ENCODE measurements around the gene UBXN6. TPM values are rescaled to one million over a fixed set of nuclear protein-coding genes. Genes with fewer than 3 reads are reported as not detected.
A peak's percentile ranks its signal among the peaks of the same experiment; 100 is the strongest.

The UBXN6 gene
- polyA plus RNA-seq (2013, experiment 1 of 4) = 33.3 TPM
- polyA plus RNA-seq (2013, experiment 2 of 4) = 34.6 TPM
- 29.3 TPM for polyA plus RNA-seq (2013, experiment 3 of 4)
- polyA plus RNA-seq (2013, experiment 4 of 4) = 29.2 TPM

GRCh38 chr19:4457654-4458395 is at the start of gene UBXN6:
TSS of gene UBXN6 (minus strand) at chr19:4457794. CDS start at chr19:4457697, 97 bp downstream.
- 17% methylated on average over 51 of the region's 52 CpGs for WGBS, 2 experiments
- H3K4me3 ChIP-seq (ENCODE audit: insufficient read depth, low read depth, low read length) = peak within 1 kb of the TSS; percentile 61

GRCh38 chr19:4507150-4507452 is 49.5 kb upstream of the UBXN6 start:
- H3K27me3 ChIP-seq (ENCODE audit: control insufficient read depth, insufficient read depth, low read length, poor library complexity, severe bottlenecking) = no peaks in the 10 kb centered on the region
- WGBS, 2 experiments = 93 to 95% methylated on average over 12 of the region's 12 CpGs
- no peak overlapping the region for H3K4me3 ChIP-seq (ENCODE audit: insufficient read depth, low read depth, low read length)
- H3K9me3 ChIP-seq (ENCODE audit: control insufficient read depth, low read length) = no peaks in the 10 kb centered on the region
- no peak overlapping the region for H3K27ac ChIP-seq (ENCODE audit: insufficient read depth, low read depth, low read length, poor library complexity, severe bottlenecking)
- peaks cover 4% of the 10 kb centered on the region for H3K4me1 ChIP-seq (ENCODE audit: control insufficient read depth, insufficient read depth, low read length)
- peaks cover 11% of the 10 kb centered on the region for H3K36me3 ChIP-seq (ENCODE audit: control insufficient read depth, insufficient read depth, low read length)

More at GRCh38 chr19:4457654-4458395, at the start of gene UBXN6:
- H3K4me1 ChIP-seq (ENCODE audit: control insufficient read depth, insufficient read depth, low read length) = peaks cover 10% of the 10 kb centered on the region
- no peaks in the 10 kb centered on the region for H3K9me3 ChIP-seq (ENCODE audit: control insufficient read depth, low read length)
- H3K27me3 ChIP-seq (ENCODE audit: control insufficient read depth, insufficient read depth, low read length, poor library complexity, severe bottlenecking) = no peaks in the 10 kb centered on the region
- peak within 1 kb of the TSS; percentile 84 for H3K27ac ChIP-seq (ENCODE audit: insufficient read depth, low read depth, low read length, poor library complexity, severe bottlenecking)
- H3K36me3 ChIP-seq (ENCODE audit: control insufficient read depth, insufficient read depth, low read length) = no peaks in the 10 kb centered on the region

- Histone ChIP-seq H3K9me3 (ENCODE audit: control insufficient read depth, low read length) (no peaks in the 10 kb centered on the region), H3K4me3 (ENCODE audit: insufficient read depth, low read depth, low read length) (no peak overlapping the region), H3K27me3 (ENCODE audit: control insufficient read depth, insufficient read depth, low read length, poor library complexity, severe bottlenecking) (no peaks in the 10 kb centered on the region), H3K27ac (ENCODE audit: insufficient read depth, low read depth, low read length, poor library complexity, severe bottlenecking) (no peak overlapping the region), H3K4me1 (ENCODE audit: control insufficient read depth, insufficient read depth, low read length) (peaks cover 4% of the 10 kb centered on the region), H3K36me3 (ENCODE audit: control insufficient read depth, insufficient read depth, low read length) (peaks cover 11% of the 10 kb centered on the region)
- whole genome bisulfite sequencing, 2 experiments = 92 to 93% methylated on average over 17 of the region's 17 CpGs
Measured at GRCh38 chr19:4506449-4507149, 49.0 kb upstream of the UBXN6 start.

GRCh38 chr19:4505570-4506448 is 48.2 kb upstream of the UBXN6 start:
- Histone ChIP-seq H3K4me3 (ENCODE audit: insufficient read depth, low read depth, low read length) (no peak overlapping the region), H3K27ac (ENCODE audit: insufficient read depth, low read depth, low read length, poor library complexity, severe bottlenecking) (no peak overlapping the region), H3K27me3 (ENCODE audit: control insufficient read depth, insufficient read depth, low read length, poor library complexity, severe bottlenecking) (no peaks in the 10 kb centered on the region), H3K36me3 (ENCODE audit: control insufficient read depth, insufficient read depth, low read length) (peaks cover 11% of the 10 kb centered on the region), H3K9me3 (ENCODE audit: control insufficient read depth, low read length) (no peaks in the 10 kb centered on the region), H3K4me1 (ENCODE audit: control insufficient read depth, insufficient read depth, low read length) (peaks cover 4% of the 10 kb centered on the region)
- 95 to 96% methylated on average over 34 of the region's 34 CpGs for WGBS, 2 experiments

- WGBS, 2 experiments = 86 to 88% methylated on average over 15 of the region's 15 CpGs
- peaks cover 4% of the 10 kb centered on the region for H3K4me1 ChIP-seq (ENCODE audit: control insufficient read depth, insufficient read depth, low read length)
- no peaks in the 10 kb centered on the region for H3K9me3 ChIP-seq (ENCODE audit: control insufficient read depth, low read length)
- no peak overlapping the region for H3K27ac ChIP-seq (ENCODE audit: insufficient read depth, low read depth, low read length, poor library complexity, severe bottlenecking)
- no peaks in the 10 kb centered on the region for H3K27me3 ChIP-seq (ENCODE audit: control insufficient read depth, insufficient read depth, low read length, poor library complexity, severe bottlenecking)
- H3K4me3 ChIP-seq (ENCODE audit: insufficient read depth, low read depth, low read length) = no peak overlapping the region
- H3K36me3 ChIP-seq (ENCODE audit: control insufficient read depth, insufficient read depth, low read length) = peaks cover 11% of the 10 kb centered on the region
Measured at GRCh38 chr19:4504891-4505569, 47.4 kb upstream of the UBXN6 start.

- no peak overlapping the region for H3K27ac ChIP-seq (ENCODE audit: insufficient read depth, low read depth, low read length, poor library complexity, severe bottlenecking)
Measured at GRCh38 chr19:4504297-4504701, 46.7 kb upstream of the UBXN6 start.

GRCh38 chr19:4503825-4504170 is 46.2 kb upstream of the UBXN6 start:
- Histone ChIP-seq H3K9me3 (ENCODE audit: control insufficient read depth, low read length) (no peaks in the 10 kb centered on the region), H3K27me3 (ENCODE audit: control insufficient read depth, insufficient read depth, low read length, poor library complexity, severe bottlenecking) (no peaks in the 10 kb centered on the region), H3K4me1 (ENCODE audit: control insufficient read depth, insufficient read depth, low read length) (peaks cover 4% of the 10 kb centered on the region), H3K36me3 (ENCODE audit: control insufficient read depth, insufficient read depth, low read length) (peaks cover 15% of the 10 kb centered on the region), H3K27ac (ENCODE audit: insufficient read depth, low read depth, low read length, poor library complexity, severe bottlenecking) (no peak overlapping the region), H3K4me3 (ENCODE audit: insufficient read depth, low read depth, low read length) (no peak overlapping the region)
- 90 to 91% methylated on average over 10 of the region's 10 CpGs for WGBS, 2 experiments

More at GRCh38 chr19:4504297-4504701, 46.7 kb upstream of the UBXN6 start:
- H3K4me1 ChIP-seq (ENCODE audit: control insufficient read depth, insufficient read depth, low read length) = peaks cover 4% of the 10 kb centered on the region
- H3K4me3 ChIP-seq (ENCODE audit: insufficient read depth, low read depth, low read length) = no peak overlapping the region
- H3K27me3 ChIP-seq (ENCODE audit: control insufficient read depth, insufficient read depth, low read length, poor library complexity, severe bottlenecking) = no peaks in the 10 kb centered on the region
- WGBS, 2 experiments = 94 to 95% methylated on average over 23 of the region's 23 CpGs
- H3K9me3 ChIP-seq (ENCODE audit: control insufficient read depth, low read length) = no peaks in the 10 kb centered on the region
- peaks cover 15% of the 10 kb centered on the region for H3K36me3 ChIP-seq (ENCODE audit: control insufficient read depth, insufficient read depth, low read length)

GRCh38 chr19:4503132-4503824 is 45.7 kb upstream of the UBXN6 start:
- H3K4me3 ChIP-seq (ENCODE audit: insufficient read depth, low read depth, low read length) = no peak overlapping the region
- H3K4me1 ChIP-seq (ENCODE audit: control insufficient read depth, insufficient read depth, low read length) = peaks cover 4% of the 10 kb centered on the region
- H3K27ac ChIP-seq (ENCODE audit: insufficient read depth, low read depth, low read length, poor library complexity, severe bottlenecking) = peak overlapping the region; percentile 50
- no peaks in the 10 kb centered on the region for H3K9me3 ChIP-seq (ENCODE audit: control insufficient read depth, low read length)
- no peaks in the 10 kb centered on the region for H3K27me3 ChIP-seq (ENCODE audit: control insufficient read depth, insufficient read depth, low read length, poor library complexity, severe bottlenecking)
- H3K36me3 ChIP-seq (ENCODE audit: control insufficient read depth, insufficient read depth, low read length) = peaks cover 17% of the 10 kb centered on the region
- 85% methylated on average over 25 of the region's 25 CpGs for WGBS, 2 experiments
